GM19238 (cell line): Measurements from ENCODE around the gene ZNF606.

Source experiments
- DNase-seq: peaks from one replicate; pipeline ENCODE4 v3.0.0; 2011; ENCODE audit warnings: low spot score; ENCODE audit not compliant: insufficient read length

Gene ZNF606

DNA sequence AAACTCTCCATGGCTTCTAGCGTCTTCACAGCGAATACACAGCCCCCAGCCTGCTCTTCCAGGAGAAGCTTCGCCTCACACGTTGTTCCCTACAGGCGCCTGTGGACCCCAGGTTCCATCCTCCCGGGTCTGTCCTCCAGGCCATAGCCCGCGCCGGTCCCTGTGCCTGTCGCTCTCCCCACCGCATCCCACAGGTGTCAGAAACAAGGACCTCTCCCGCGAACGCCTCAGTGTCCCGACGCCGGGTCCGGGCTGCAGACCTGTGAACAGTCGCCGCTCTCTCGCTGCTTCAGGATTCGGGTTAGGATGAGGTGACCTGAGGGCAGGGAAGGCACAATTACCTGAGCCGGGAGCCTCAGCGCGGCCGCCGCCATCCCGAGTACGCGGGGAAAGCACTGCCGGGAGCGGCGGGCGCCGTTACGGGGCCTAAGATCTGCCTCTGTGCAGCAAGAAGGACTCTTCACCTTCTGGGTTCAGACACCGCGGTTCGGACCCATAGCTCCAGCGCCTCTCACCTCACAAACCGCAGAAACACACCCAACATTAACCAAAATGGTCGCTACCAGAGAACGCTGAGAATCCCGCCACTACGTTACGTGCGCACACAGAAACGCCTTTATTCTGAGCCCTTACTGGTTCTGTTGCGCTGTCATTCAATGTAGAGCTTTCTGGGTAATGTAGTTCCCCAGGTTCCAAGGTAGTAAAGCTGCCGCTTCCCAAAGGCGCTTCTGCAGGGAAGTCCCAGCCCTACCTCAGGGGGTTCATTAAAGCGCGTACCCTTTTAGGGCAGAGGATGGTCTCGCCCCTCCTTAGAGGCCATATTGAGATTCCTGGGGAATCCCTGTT lies 67.6 kb downstream of the ZNF606 start, which contains the start of gene ZNF418:
Gene ZNF418, minus strand, starts transcription at position 583 of the 846 bp plus-strand sequence. CDS start 1,580 bp downstream, outside the sequence.
- no peak for DNase-seq

DNA sequence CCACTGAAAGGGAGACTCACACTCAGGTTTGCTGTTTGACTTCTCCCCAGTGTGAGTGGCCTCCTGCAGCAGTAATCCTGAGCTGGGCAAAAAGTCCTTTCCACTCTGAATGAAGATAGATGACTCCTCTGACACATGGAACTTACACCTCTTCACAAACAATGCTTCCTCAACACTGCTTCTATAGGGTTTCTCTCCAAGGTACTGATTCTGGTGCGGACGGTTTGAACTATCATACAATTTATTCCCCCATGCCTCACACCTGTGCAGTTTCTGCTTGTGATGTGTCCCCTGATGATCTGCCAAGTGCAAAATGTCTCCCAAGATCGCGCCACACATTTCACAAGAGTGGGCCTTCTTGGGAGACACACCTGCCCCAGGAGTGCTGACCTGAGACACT lies 75.0 kb downstream of the ZNF606 start:
- DNase-seq = no peak
